HG03103 (cell line): ENCODE measurements around the gene CEP112.

ENCODE experiments used
- ATAC-seq: cut with Tn5 transposase; IDR thresholded peaks from one replicate; pipeline ENCODE4 v1.9.1; 2021; ENCODE audit warnings: low read depth; ENCODE audit not compliant: unreplicated experiment

The CEP112 gene

DNA sequence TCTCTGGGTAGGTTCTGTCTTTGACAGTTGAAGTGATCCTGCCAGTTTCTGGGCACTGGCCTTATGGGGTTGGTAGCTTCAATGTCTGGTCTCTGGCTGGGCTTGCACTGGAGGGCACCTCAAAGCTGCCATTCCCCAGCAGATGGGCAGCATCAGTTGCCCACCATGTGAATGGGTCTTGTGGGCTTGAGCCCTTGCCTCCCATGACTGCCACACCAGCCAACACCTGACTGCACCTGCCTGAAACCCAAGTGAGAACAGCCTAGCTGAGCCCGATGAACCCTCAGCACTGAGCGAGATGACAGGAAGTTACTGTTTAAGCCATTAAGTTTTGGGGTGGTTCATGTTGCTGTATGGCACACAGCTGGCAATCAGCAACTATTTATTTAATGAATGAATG is 561.4 kb downstream of the CEP112 start:
- no peak for ATAC-seq

DNA sequence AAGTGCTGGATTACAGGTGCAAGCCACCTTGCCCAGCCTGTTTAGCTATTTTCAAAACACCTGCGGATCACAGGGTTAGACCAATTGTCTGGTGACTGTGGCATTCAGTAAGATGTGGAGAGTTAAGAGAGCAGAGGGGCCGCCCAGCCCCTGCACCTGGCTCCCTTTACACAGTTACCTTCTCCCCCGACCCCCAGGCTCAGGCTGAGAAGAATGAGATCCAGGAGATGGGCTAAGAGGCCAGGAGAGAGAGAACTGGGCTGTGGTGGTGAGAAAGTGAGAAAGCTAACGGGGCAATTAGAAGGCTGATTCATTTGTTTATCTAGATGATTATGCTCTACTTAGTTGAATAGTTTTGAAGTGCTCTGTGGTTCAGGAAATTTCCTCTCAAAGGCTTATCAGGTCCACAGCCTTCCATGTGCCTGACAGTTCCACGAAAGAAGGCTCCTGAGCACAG is 562.7 kb downstream of the CEP112 start:
- ATAC-seq, result no peak

DNA sequence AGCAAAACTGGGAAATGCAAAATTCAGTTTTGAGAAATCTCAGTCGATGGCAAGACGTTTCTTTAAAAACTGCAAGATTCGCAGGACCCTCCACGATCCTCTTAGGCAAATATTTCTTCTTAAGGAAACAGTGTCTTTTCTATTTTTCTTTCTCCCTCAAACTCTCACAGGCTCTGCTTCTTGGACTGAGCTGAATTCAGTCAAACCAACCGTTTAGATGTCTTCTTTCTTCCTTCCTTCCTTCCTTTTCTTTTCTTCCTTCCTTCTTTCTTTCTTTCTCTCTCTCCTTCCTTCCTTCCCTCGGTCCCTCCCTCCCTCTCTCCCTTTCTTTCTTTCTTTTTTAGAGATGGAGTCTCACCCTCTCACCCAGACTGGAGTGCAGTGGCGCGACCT is 563.3 kb downstream of the CEP112 start:
- ATAC-seq, result no peak

DNA sequence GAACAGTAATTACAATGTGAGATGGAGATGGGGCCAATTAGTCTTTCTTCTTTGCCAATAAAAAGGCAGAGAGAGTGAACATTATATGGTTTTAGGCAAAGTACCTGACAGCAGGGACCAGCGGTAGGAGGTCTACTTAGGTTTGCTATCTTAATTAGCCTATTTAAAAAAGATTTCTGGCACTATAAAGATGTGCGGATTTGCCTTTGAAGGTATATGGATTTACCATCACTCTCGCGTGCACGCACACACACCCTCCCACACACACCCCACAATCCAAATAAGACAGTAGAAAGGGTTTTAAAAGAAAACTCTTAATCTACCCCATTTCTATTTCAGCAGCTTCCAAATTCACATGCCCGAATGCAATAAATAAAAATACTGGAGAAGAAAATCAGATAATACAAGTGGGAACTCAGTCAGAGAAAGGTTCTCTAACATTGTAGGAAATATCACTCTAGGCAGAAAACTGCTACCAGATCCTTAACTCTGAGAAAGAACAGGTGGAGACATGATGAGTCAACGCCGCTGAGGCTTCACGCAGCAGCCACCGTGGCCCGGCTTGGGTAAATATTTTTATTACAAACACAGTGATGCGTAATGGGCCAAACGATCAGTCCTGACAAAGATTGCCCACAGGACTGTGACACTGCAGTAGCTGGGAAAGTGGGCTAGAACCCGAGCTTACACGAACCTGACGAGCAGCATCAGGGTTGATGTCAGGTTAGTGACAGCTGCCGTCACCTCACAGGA is 563.9 kb downstream of the CEP112 start:
- no peak for ATAC-seq

DNA sequence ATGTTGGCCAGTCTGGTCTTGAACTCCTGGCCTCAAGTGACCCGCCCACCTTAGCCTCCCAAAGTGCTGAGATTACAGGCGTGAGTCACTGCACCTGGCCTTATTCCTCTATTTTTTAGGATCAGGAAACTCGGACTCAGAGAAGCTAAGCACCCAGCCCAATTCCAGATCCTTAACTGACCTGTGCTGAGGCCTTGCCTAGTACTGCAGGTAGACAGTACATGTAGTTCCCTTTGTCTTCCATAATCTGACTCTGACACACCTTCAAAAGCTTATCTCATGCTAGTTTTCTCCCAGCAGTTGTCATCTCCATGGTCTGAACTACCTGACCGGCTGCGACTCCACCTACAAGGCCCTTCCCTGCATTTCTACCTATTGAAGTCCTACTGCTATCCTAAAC is 564.8 kb downstream of the CEP112 start:
- no peak for ATAC-seq

DNA sequence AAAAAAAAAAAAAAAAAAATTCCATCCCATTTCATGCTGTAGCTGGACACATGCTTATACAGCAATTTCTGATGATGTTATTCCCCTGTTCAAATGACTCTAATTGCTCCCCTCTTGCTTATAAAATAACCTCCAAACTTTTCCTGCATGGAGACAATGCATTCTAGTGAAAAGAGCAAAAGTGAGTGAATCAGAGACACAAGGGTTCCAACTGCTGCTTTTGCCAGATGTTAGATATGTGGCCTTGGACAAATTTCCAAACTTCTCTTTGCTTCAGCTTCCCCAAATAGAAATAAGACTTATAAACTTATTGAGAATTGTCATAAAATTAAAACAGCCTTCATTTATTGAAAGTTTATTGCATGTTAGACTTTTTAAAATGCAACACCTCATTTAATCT is 565.5 kb downstream of the CEP112 start:
- no peak for ATAC-seq

DNA sequence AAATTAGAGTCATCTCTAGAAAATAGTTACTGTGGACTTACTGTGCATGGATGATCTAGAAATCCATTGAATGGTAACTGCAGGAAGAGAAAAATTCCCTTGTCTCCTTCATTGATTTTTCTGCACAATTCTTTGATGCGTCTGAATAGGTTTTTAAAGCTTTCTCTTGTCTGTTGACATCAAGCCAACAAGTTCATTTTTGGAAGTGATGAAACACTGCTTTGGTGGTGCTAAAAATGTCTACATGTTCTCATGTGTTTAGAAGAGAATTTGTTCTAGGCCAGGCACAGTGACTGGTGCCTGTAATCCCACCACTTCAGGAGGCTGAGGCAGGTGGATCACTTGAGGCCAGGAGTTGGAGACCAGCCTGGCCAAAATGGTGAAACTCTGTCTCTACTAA is 573.4 kb downstream of the CEP112 start:
- no peak for ATAC-seq

DNA sequence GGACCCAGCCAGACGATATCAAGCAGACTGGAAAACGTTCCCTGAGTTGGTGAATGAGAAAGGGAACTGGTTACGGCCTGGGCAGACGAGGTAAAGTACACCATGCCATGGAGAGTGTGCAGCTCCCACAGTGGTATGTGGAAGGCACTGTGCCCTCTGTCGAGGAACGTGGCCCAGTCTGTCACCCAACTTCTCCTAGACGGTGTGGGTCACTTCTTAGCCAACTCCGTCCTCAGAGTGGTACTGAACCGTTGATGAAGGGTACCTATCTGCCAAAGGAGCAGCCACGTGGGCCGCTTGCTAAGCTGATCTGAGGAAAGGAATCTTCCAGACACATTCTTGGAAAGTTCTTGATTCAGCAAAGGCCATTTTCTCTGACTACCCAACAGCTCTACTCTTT is 574.4 kb downstream of the CEP112 start:
- ATAC-seq, result no peak

DNA sequence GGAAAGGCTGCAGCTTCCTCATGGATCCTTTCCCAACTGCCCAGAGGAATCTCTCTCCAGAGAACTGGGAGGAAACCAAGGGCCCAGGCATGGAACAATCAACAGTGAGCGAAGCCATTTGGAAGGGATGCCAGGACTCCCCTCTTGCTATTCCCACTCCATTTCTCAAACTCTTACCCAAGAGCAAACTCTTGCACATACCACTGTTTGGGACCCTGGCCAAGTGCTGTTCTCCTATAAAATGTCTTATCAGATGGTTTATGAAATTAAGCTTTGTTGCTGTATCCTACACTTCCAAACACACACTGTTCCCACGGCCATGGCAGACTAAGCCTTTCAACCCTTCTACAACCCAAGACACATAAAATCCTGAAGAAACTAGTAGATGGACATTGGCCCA is 582.2 kb downstream of the CEP112 start:
- ATAC-seq, result no peak

DNA sequence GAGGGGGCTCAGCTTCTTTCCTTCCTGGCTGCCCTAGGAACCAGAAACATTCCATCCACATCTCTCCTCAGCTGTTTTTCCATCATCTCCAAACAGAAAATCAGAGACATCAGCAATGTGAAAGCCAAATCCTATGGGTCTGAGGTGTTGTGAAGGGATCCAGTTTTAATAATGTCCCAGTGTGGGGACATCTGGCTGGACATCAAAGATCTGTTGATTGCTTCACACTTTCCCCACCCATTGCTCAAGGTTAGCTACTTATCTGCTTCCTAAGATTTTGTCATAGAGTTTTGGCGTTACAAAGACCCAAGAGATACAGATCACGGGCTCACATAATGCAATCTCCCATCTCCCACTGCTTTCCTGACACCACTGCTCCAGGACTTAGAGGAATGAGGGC is 582.6 kb downstream of the CEP112 start:
- no peak for ATAC-seq

DNA sequence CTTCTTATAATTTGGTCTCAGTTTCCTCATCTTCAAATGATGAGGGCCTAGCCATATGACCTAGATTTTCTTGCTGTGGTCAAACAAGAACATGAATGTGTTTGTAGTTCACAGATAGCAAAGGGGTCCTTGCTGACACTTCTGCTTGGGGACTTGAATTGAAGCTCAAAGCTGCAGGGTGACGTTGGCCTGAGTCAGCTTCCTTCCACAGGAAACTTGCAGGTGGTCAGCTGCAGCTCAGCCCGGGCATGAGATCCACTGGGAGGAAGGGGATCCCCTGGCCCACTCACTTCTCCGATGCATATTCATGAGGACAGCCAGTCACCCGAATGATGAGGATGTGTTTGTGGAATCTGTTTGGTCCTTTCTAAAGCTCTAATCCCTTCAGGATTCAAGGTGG is 587.9 kb downstream of the CEP112 start:
- no peak for ATAC-seq

DNA sequence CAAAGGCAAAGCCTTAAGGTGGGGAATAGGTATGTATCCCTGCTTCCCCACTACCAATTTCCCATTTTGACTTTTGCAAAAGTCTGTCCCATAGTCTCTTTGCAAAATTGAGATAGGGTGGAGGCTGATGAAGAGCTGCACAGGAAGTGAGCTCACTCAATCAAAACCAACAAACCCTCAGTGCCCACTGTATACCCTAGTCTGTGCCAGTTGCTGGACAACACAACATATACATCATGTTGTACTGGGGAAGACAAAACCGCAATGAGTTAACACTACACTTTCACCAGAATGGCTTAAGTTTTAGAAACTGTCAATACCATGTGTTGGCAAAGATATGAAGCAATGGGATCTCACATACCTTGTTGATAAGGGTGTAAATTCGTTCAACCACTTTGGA is 590.1 kb downstream of the CEP112 start:
- ATAC-seq, result no peak

DNA sequence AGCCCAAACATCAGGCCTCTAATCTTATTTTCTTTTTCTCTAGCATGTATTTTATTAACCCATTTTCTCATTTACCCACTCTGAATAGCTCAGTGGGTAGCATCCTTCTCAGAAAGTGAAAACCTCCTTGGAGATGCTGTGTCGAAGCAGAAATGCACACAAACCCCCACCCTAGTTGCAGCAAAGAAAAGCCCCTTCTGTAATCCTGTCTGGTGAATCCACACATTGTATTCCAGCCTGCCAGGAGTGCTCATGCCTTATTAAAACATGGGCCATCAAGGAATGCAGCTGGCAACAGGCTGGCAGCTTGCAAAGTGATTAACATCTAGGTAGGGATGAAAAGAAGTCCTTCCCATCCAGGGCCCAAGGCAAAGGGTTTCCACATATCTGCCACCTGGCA is 590.8 kb downstream of the CEP112 start:
- no peak for ATAC-seq

DNA sequence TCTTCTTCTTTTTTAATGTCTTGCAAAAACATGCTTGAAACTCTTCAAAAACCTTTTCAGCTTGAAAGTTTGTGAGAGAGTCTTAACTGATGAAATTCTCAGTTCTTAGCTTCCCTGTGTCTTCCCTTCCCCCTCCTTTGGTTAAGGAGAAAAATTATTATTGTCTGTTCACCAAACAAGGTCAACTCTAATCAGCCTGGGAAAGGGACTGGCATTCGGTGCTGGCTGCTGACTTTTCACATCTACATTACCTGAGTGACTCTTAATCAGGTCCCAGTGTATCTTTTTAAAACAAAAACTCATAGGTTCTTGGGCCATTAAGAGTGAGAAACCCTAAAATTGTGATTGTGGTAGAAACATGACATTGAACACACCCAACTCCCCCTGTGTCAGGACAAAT is 591.4 kb downstream of the CEP112 start:
- ATAC-seq, result no peak

DNA sequence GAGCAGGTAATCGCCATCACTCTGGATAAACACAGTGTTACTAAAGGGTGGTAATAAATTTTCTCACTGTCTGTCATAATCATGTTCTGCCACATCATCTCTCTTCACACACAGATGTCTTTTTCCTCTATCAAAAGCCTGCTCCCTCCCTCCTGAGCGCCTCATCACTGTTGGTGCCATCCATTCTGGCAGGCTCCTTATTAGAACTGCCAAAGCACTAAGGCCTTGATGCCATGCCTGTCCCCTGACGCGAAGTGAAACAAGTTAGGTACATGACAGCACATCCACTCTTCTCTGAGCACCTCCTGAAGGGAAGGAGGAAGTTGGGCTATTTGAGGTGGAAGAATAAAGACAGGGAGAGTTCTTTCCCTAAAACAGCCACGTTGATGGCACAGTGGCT is 592.3 kb downstream of the CEP112 start:
- ATAC-seq, result no peak

DNA sequence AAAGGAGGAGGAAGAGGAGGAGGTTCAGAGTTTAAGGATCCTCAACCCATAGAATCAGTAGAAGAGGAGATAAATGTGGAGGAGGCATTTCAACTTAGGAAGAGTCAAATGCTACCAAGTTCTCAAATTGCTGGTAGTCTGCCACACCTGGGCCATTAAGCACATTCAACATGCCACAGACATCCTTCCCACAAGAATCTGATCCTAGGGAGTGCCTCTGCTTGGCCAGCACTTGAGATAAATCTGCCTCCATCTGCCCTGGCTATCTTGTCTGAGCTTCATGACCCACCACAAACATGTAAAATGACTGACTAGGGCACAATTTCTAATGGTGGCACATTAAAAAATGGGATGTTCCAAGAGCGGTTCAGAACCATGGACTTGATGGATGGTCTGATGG is 593.2 kb downstream of the CEP112 start:
- ATAC-seq, result no peak

DNA sequence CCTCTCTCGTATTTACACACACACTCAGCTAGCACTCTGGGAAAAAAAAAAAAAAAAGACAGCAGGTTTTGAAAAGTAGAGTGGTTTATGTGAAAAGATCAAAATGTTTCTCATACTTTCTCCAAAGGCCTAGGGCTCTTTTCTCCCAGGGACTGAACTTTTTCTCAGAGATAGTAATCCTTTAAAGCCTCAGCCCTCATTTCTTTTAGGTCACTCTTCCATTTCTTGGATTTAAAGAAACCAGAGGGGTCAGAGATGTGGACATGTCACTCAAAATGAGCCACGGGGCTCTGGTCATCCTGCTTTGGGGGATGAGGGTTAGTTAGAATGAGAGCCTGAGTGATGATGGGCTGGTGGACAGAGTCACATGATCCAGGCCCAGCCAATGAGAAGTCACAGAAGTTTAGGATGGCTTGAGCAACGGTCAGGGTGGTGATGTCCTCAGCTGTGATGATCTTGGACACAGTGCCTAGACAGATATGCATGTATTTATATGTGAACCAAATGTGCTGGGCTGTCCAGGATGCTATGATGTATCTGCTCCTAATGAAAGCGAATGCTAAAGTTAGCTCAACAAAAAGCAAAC is 596.8 kb downstream of the CEP112 start:
- ATAC-seq, result no peak

DNA sequence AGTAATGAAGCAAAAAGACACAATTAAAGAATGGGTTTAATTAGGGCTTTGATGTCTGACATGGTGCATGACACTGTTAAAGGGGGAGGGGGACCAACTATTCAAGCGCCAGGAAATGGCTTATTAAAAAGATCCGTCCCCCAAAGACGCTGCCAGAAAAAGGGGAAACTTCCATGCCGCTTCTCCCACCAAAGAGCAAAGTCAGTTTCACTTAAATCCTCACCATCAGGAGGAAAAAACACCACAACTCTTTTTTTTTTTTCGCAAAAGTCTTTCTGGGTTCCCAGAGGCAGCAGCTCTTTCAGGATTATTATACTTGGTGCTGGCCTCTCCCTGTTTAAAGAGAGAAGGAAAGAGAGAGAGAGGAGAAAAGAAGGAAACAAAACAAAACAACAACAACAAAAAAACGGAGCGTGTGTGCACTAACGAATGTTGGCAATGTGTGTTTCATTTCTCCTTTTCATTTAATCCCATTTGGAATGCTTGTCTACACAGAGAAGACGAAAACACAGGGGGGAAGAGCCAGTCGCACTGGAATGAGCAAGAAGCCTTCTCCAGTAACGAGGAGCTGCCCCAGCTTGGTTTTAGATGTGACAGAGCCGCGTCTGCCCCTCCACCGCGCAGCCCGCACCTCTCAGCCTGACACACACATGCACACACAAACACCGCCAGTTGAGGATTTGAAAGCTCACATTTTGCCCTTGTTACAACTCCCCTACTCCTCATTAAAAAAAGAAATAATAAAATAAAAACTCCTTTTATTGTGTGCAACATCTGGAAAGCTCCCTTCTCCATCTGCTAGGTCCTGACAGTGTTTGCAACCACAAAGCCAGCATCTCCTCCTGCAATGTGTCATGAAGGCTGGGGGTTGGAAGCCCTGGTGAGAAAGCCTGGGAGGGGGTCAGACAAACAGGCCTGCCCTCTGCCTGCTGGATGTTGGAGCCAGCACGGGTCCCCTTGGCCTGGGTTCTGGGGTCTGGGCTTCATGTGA is 597.8 kb downstream of the CEP112 start:
- ATAC-seq, result no peak

DNA sequence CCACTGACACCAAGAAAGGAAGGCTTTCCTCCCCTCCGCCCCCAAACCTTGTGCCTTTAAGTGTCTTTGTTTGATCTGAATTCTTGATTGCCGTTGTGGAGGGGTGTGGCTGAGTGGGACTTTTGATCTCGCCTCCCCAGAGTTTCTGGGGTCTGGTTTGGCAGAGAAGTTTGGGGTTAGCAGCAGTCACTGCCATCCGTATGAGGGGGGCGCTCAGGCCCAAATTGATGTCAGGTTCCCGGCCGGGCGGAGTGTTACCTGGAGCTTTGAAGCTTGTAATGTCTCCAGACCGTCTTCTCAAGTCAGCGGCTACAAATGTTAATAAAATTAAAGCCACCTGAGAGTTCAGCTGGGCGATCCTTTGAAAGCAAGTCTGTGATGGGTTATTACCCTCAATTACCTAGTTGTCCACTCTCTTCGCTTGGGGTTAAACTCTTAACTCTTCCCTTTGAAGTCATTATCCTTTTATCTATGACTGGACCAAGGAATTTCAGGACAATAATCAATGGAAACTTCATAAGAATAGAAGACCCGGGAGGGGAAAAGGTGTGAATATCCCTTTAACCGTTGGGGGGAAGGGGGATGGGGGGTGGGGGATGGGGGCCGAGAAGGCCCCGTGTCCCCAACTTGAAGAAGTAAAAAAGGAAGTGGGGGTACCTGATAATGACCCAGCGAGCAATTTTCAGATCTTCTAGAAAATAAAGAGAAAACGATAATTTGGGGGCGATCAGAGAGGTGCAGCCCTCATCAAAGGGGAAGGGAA is 598.7 kb downstream of the CEP112 start:
- no peak for ATAC-seq

DNA sequence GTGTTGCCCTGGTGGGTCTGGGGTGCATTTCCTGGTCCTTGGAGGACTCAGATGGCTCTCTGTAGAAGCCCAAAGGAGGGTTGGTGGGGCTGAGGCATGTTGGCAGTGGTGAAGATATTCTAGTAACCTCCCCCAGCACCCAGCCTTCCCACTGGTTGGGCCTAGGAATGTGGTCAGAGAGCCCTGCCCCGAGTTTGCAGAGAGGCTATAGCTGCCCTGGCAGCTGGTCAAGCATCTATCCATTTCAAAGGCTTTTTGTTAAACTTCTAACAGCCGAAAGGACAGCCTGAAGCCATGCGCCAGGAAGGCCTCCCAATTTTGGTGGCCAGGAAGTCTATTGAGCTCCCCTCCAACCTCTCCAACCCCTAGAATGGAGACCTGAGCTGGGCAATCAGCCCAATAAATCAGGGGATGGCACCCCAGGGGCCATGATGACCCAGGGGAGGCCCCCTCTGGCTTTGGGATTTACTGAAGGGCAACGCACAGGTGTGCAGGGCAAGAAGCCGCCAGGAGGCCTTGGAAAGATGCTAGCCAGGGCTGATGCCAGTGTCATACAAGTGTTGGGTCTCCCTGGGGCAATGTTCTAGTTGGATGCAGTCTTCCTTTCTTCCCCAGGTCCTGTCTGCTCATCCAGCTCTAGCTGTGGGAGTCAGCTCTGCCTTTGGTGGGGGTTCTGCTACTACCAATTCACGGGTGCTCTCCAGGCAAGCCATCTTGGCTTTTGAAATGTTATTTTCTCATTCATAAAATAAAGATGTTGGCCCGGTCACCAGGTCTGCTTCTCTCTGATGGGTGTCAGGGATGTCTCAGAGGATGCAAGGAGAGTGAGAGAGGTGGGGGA is 599.6 kb downstream of the CEP112 start:
- ATAC-seq, result no peak
